ENCODE measurements around the gene ATRAID. TPM values are rescaled to one million over a fixed set of nuclear protein-coding genes. Genes with fewer than 3 reads are reported as not detected.

The ATRAID gene
- total and polyA plus RNA-seq, 2 of the 8 experiments (the other 6 are each of a cell fraction or from before 2014, with no cell fraction given), result 109 to 280 TPM

- Histone ChIP-seq H3K23ac (ENCODE audit: insufficient read length) (no peak overlapping the region), H3K23me2 (ENCODE audit: low read depth, low read length) (peaks cover 5% of the 10 kb centered on the region), H3K4me2 (ENCODE audit: insufficient read depth in 1 of 2, low read depth in 2 of 2, low read length in 2 of 2) (no peak overlapping the region), H2BK5ac (ENCODE audit: low read depth, low read length) (no peak overlapping the region), H4K5ac (ENCODE audit: insufficient read length, low read depth, low read length) (no peak overlapping the region), H2BK15ac (ENCODE audit: low read length) (no peak overlapping the region), H3K27ac (ENCODE audit: low read depth, low read length) (no peak overlapping the region), H3K4me3 (ENCODE audit: extremely low read depth in 1 of 4, insufficient read depth in 2 of 4, low read depth in 3 of 4, low read length in 4 of 4) (no peak overlapping the region), H2BK120ac (replicated peaks; ENCODE audit: low read depth, low read length) (no peak overlapping the region), H2AK5ac (ENCODE audit: low read depth, low read length) (no peak overlapping the region), H2AFZ (ENCODE audit: low read length) (no peak overlapping the region), H3K4me1 (replicated peaks in 1 of 4; ENCODE audit: control insufficient read depth in 3 of 4, insufficient read depth in 4 of 4, low read length in 3 of 4) (no peaks in the 10 kb centered on the region; a peak in 2 of 7 replicates), H4K20me1 (replicated peaks in 1 of 2; ENCODE audit: control insufficient read depth in 1 of 2, insufficient read depth in 2 of 2, low read length in 2 of 2) (peaks cover 0 to 20% of the 10 kb centered on the region in 2 experiments), H3K56ac (replicated peaks; ENCODE audit: insufficient read length, low read depth, low read length) (no peak overlapping the region), H3K4ac (replicated peaks; ENCODE audit: insufficient read length, low read depth, low read length) (no peak overlapping the region), H3K14ac (ENCODE audit: insufficient read length) (no peak overlapping the region), H3K27me3 (replicated peaks in 1 of 4; ENCODE audit: control insufficient read depth in 3 of 4, extremely low read depth in 1 of 4, insufficient read depth in 3 of 4, low read length in 3 of 4) (no peaks in the 10 kb centered on the region), H2BK20ac (ENCODE audit: low read length) (no peak overlapping the region), H3K36me3 (ENCODE audit: control insufficient read depth in 2 of 4, insufficient read depth in 4 of 4, low read length in 3 of 4) (peaks cover 57 to 83% (median 74%) of the 10 kb centered on the region in 4 experiments), H3K9me3 (ENCODE audit: insufficient read depth in 2 of 2, low read depth in 1 of 2, low read length in 1 of 2) (no peaks in the 10 kb centered on the region), H3K79me1 (ENCODE audit: low read depth, low read length) (no peaks in the 10 kb centered on the region), H3K9ac (replicated peaks in 1 of 4; ENCODE audit: extremely low read depth in 1 of 4, low read depth in 3 of 4, low read length in 3 of 4) (no peak overlapping the region), H2BK12ac (ENCODE audit: low read depth, low read length) (no peak overlapping the region), H4K91ac (replicated peaks; ENCODE audit: insufficient read length, low read length) (no peak overlapping the region), H3K79me2 (ENCODE audit: control insufficient read depth in 1 of 2, insufficient read depth in 2 of 2, low read length in 2 of 2) (peaks cover 0 to 11% of the 10 kb centered on the region in 2 experiments; a peak in 2 of 4 replicates), H3K18ac (ENCODE audit: extremely low read depth, low read length) (no peak overlapping the region), H4K8ac (ENCODE audit: extremely low read depth, insufficient read depth, low read length) (no peak overlapping the region)
- 95% methylated on average over 6 of the region's 6 CpGs; no CpG with 5 or more reads in 1 of the 2 experiments for WGBS, 2 experiments (ENCODE audit: extremely low coverage in 1 of 2, insufficient coverage in 1 of 2, insufficient read length in 1 of 2, insufficient replicate concordance in 2 of 2, low coverage in 1 of 2, low lambda C conversion rate in 2 of 2, missing lambda C conversion rate in 1 of 2)
- POLR2A ChIA-PET (ENCODE audit: partially characterized antibody), result interaction anchor here (1.0 to 6.8 kb wide), 3 partner anchors 12 to 20 kb away, joined by 3 to 42 read pairs (median 6); no protein-coding TSS in a partner anchor
- FAIRE-seq (no peak), DNase-seq (ENCODE audit: low read depth in 1 of 2, low spot score in 2 of 2) (no peak)
- TF ChIP-seq POLR2A (IDR thresholded peaks at IDR 0.05; ENCODE audit: control extremely low read depth in 1 of 2, low read depth in 2 of 2, low read length in 2 of 2) (no peak), NANOG (IDR thresholded peaks at IDR 0.05; ENCODE audit: insufficient read depth, low read depth, low read length, poor library complexity, severe bottlenecking) (no peak), RBBP5 (IDR thresholded peaks at IDR 0.05; ENCODE audit: borderline replicate concordance, low read depth, low read length) (no peak), KDM1A (IDR thresholded peaks at IDR 0.05; ENCODE audit: borderline replicate concordance, low read length) (no peak), BCL11A (IDR thresholded peaks at IDR 0.05; ENCODE audit: low read depth in 2 of 2, low read length in 2 of 2) (no peak), SRF (IDR thresholded peaks at IDR 0.05; ENCODE audit: low read depth, low read length) (no peak), BRCA1 (IDR thresholded peaks at IDR 0.05; ENCODE audit: low read depth, low read length) (no peak), CEBPB (IDR thresholded peaks at IDR 0.05; ENCODE audit: low read depth, low read length) (no peak), EZH2 (IDR thresholded peaks at IDR 0.05; ENCODE audit: low read depth, low read length, severe bottlenecking) (no peak)
- CTCF ChIA-PET (ENCODE audit: partially characterized antibody), result interaction anchor here (0.8 to 1.1 kb wide), 2 partner anchors 15 to 126 kb away, joined by 3 read pairs; no protein-coding TSS in a partner anchor
These were observed 5.5 kb upstream of the ATRAID start for GRCh38 chr2:27206346-27206745.

All from H1 (cell line).